HG03095 (cell line): ENCODE measurements around the gene KLHL22.
"Not testable (repeated sequence)": the region's sequence is repeated elsewhere in the genome, so short reads cannot be mapped to it uniquely, and the experiment has no call there.

ENCODE experiments used
- ATAC-seq: cut with Tn5 transposase; IDR thresholded peaks from one replicate; pipeline ENCODE4 v1.9.1; 2021; ENCODE audit warnings: moderate library complexity; ENCODE audit not compliant: unreplicated experiment

KLHL22 gene

DNA sequence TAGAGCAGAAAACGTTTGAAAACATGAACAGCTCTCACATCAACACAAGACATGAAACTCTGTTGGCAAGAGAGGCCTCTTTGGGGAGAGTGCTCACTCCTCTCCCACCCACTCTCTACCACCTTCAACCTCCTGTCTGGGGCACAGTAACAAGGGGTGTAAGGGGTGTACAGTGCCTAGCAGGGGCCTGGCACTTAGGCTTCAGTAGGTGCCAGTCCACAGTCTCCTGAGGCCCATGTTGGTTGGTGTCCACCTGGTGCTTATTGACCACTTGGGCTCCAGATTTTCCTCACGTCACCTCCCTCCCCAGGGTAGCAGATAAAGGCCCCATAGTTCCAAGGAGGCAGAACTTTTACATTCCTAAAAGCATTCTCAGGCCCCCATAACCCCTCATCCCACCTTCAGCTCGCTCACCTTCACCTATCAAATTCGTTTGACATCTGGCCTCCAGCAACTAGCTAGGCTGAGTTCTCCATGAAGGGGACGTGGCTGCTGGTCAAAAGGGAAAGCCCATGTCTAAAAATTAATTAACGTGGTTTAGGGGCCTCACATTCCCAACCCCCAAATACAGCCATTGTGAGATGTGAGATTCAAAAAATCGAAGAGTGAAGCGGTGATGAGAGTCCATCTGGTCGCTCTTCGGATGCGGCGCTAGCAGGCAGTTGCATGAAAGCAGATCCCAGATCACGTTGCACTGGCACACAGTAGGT lies 11.1 kb upstream of the KLHL22 start:
- no peak for ATAC-seq

GRCh38 chr22:20504293-20504922 lies 8.8 kb upstream of the KLHL22 start:
- not testable (repeated sequence) for ATAC-seq

- no peak for ATAC-seq
These were observed 8.2 kb upstream of the KLHL22 start for GRCh38 chr22:20503816-20504215.

DNA sequence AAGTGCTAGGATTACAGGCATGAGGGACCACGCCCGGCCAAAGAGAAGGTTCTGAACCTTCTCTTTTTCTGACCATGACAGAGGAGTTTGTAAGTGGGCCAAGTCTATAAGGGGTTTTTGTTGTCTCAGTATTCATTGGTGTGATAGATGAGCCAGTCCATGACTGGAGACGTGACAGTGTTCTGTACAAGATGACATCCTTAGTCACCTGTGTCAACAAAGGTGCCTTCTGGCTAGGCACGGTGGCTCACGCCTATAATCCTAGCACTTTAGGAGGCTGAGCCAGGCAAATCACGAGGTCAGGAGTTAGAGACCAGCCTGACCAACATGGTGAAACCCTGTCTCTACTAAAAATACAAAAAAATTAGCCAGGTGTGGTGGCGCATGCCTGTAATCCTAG lies 4.2 kb upstream of the KLHL22 start:
- ATAC-seq = no peak

- no peak for ATAC-seq
These were observed 3.3 kb upstream of the KLHL22 start for GRCh38 chr22:20498913-20499312.

DNA sequence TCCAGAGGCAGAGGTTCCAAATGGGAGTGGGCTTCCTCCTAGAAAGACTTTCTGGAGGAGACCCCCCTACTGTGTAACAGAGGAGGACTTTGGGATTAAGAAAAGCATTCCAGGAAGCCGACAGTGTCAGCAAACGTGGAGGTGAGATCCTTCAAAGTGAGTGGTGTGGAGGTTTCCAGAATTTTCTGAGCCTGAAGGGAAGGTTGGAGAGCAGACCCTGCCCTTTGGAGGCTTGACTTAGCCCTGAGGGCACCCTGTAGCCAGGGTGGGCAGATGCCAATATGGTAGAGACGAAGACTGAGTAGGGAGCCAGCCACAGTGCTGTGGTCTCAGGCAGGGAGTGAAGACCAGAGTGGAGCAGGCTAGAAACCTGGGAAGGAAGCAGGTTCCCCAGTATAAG lies 1.8 kb upstream of the KLHL22 start:
- no peak for ATAC-seq

DNA sequence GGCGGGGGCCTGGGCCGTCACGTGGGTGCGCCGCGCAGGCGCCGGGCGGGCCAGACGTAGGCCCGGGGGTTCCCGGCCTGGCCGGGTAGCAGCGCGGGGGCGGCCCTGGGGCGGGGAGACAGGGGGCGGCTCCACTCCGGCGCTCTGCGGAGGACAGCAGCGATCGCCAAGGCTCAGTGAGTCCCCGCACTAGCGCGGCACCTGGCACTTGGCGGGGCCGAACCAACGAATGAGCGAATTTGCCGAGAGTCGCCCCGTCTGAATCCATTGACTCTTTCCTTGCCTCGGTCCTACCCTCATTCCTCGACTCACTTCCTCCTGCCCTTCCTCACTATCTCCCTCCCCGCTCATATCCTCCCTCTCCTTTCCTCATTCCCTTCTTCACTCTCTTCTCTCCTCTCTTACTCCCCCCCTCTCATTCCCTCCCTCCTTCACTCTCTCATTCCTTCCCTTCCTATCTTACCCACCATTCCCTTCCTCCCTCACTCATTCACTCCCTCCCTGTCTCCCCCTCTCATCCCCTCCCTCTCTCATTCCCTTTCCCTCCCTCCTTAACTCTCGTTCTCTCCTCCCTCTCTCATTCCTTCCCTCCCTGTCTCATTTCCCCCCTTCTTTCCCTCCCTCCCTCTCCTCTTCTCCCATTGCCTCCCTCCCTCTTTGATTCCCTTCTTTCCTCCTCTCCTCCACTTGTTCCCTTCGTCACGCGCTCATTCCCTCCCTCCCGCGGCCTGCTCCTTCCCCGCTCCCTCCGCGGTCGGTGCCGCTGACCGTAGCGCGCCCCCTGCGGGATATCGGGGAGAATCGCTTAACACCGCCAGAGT lies 476 bp upstream of the KLHL22 start:
- ATAC-seq = peak; percentile 66

DNA sequence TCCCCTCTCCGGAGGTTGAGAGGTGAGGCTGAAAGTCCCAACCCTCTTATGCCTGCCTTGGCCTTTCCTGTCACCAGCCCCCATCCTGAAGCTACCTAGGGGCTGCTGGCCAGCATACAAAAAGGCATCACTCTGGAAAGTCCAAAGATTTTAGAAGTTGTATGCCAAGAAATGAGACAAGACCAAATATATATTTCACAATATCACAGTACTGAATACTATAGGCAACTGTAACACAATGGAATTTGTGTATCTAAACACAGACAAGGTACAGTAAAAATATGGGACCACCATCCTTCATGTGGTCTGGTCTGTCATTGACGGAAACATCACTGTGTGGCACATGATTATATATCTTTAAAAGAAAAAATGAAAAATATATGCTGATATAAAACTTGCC lies 4.2 kb downstream of the KLHL22 start:
- ATAC-seq = no peak

- no peak for ATAC-seq
These were observed 4.7 kb downstream of the KLHL22 start for GRCh38 chr22:20490941-20491307.

GRCh38 chr22:20490183-20490940 lies 5.2 kb downstream of the KLHL22 start:
- no peak for ATAC-seq

DNA sequence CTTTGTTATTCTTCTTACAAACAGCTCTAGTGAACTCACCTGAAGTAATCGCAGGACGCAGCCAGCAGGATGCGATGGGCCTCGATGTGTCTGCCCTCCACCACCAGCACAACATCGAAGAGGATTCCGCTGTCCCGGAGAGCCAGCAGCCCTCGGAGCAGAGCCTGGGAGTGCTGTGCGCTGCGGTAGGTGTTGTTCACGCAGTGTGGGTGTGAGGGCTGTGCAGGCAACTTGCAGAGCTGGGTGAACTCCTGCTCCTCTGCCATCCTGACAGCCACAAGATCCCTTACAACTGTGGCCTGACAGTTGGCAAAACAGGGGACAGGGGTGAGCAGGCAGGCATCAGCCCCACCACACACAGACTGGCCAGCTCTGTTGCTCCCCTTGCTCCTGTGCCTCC lies 6.6 kb downstream of the KLHL22 start:
- ATAC-seq = no peak

DNA sequence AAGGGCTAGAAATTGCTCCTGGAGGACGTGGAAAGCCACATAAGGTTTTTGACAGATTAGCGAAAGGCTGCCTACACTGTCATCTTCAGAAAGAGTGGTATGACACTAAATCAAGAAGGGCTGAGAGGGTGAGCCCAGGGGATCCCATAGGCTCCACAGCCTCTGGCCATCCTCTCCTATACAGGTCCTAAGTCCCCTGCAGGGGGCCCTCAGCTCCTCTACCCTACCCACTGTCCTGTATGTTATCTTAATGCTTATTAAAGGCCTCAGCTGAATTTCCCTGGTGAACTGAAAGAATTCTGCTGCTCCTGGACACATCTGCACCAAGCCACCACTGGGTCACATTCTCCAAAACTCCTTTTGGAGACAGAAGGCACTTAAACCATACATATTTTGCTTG lies 7.9 kb downstream of the KLHL22 start:
- no peak for ATAC-seq

DNA sequence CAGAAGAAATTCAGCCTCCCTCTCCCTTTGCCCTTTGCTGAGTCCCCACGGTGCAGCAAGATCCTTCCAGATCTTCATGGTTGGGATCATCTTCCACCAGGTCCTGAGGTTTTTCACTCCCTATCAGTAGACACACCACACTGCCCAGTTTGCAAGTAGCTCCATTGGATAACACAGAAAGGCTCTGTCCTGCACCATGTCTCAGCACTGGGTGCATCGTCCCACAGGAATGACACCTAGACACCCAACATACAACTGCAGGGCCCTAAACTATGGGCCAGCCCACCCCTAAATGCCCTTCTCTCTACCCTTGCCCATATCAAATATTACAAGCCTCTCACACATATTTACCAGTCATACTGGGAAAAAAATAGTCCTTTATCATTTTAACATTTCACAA lies 9.4 kb downstream of the KLHL22 start:
- ATAC-seq = no peak

DNA sequence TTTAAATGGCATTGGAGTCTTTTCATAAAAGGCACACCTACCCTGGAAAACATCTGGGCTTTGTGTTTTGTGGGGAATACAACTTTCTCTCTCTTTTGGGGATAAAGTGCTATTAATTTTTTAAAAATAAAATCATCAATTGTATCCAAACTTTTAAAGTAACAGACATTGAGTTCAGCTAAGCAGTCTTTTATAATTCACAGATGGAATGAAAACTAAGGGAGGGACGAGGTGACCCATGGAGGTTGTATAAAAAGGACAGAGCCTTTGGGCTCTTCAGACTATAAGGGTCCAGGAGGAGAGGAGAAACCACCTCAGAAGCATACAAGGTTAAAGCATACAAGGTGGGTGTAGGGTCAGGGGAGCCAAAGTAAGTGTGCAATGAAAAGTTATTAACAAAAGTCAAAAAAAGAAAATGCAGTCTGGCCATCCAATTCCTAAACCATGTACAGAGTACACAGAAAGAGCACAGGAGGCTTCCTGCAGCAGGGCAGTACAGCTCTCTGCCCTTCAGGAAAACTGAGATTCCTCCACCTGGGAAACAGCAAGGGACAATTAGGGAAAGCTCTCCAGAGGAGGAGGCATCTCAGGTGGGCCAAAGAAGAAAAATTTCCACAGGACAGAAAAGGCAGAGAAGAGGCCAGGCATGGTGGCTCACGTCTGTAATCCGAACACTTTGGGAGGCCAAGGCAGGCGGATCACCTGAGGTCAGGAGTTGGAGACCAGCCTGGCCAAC lies 10.5 kb downstream of the KLHL22 start:
- ATAC-seq = no peak

GRCh38 chr22:20483771-20484170 lies 11.8 kb downstream of the KLHL22 start:
- no peak for ATAC-seq

DNA sequence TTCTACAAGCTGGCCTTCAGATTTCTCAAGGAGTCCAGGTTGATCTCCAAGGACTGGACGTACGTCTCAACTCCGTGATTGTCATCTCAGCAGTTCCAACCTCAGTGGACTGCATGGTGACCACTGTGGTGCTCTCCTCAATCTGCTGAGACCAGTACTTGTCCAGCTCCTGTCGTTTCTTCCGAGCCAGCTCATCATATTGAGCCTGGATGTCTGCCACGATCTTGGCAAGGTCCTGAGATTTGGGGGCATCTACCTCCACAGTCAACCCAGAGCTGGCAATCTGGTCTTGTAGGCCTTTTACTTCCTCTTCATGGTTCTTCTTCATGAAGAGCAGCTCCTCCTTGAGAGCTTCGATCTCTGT lies 12.5 kb downstream of the KLHL22 start:
- ATAC-seq = not testable (repeated sequence)

- ATAC-seq = no peak
These were observed 15.9 kb downstream of the KLHL22 start for GRCh38 chr22:20479612-20480196.

DNA sequence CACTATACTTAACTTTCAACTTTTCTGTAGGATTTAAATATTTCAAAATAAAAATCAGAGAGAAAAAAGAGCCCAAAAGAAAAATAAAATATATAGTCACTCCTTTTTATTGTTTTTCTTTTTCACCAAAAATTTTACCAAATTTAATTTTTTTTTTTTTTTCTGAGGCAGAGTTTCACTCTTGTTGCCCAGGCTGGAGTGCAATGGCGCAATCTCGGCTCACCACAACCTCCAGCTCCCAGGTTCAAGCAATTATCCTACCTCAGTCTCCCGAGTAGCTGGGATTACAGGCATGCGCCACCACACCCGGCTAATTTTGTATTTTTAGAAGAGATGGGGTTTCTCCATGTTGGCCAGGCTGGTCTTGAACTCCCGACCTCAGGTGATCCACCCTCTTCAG lies 17.5 kb downstream of the KLHL22 start:
- ATAC-seq = not testable (repeated sequence)

DNA sequence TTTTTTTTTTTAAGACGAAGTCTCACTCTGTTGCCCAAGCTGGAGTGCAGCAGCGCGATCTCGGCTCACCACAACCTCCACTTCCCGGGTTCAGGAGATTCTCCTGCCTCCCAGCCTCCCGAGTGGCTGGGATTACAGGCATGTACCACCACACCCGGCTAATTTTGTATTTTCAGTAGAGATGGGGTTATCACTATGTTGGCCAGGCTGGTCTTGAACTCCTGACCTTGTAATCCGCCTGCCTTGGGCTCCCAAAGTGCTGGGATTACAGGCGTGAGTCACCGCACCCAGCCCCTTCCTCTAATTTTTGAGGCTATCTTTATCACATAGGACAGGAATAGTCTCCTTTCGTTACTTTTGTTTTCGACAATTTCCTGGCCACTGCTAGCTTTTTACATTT lies 20.0 kb downstream of the KLHL22 start:
- not testable (repeated sequence) for ATAC-seq

GRCh38 chr22:20475115-20475436 lies 20.5 kb downstream of the KLHL22 start:
- ATAC-seq = no peak
